Trophoblast cell (in vitro differentiated cells and primary cell): Measurements from ENCODE around the gene ABR.

ENCODE experiments used
- DNase-seq, 2 donors: peaks; one replicate each; pipeline ENCODE4 v3.0.0-alpha.2; 2016
- H2AFZ ChIP-seq: 2 replicates; pipeline ENCODE4 v1.6.1; 2013; ENCODE audit warnings: low read length, moderate library complexity, mild to moderate bottlenecking; ENCODE audit not compliant: insufficient read depth, poor library complexity
- H2AK5ac ChIP-seq: 2 replicates; pipeline ENCODE4 v1.6.1; 2013; ENCODE audit warnings: mild to moderate bottlenecking, low read length
- H2BK120ac ChIP-seq: 2 replicates; pipeline ENCODE4 v1.6.1; 2013; ENCODE audit warnings: low read length, mild to moderate bottlenecking, moderate library complexity; ENCODE audit not compliant: insufficient read depth, poor library complexity
- H2BK12ac ChIP-seq: 2 replicates; pipeline ENCODE4 v1.6.1; 2013; ENCODE audit warnings: mild to moderate bottlenecking, low read length, moderate library complexity
- H2BK5ac ChIP-seq: 2 replicates; pipeline ENCODE4 v1.6.1; 2013; ENCODE audit warnings: low read length, low read depth, moderate library complexity, mild to moderate bottlenecking; ENCODE audit not compliant: poor library complexity
- H3K14ac ChIP-seq: 2 replicates; pipeline ENCODE4 v1.6.1; 2013; ENCODE audit warnings: mild to moderate bottlenecking, low read length
- H3K18ac ChIP-seq: 2 replicates; pipeline ENCODE4 v1.6.1; 2013; ENCODE audit warnings: mild to moderate bottlenecking, low read length
- H3K23ac ChIP-seq: 2 replicates; pipeline ENCODE4 v1.6.1; 2013; ENCODE audit warnings: low read length
- H3K27ac ChIP-seq: 2 replicates; pipeline ENCODE4 v1.5.1; 2013; ENCODE audit warnings: low read depth, mild to moderate bottlenecking, inconsistent platforms, low read length, moderate library complexity
- H3K27me3 ChIP-seq: 2 replicates; pipeline ENCODE4 v1.6.1; 2013; ENCODE audit warnings: inconsistent platforms, mild to moderate bottlenecking, low read length, moderate library complexity; ENCODE audit not compliant: insufficient read depth
- H3K36me3 ChIP-seq, 2 experiments: 1 replicate in 1 of 2; 2 replicates in 1 of 2; pipeline ENCODE4 v1.6.1; 2013; ENCODE audit warnings: low read length in 2 of 2, mild to moderate bottlenecking in 2 of 2, moderate library complexity in 1 of 2; ENCODE audit not compliant: insufficient read depth in 2 of 2, control insufficient read depth in 1 of 2
- H3K4ac ChIP-seq: 2 replicates; pipeline ENCODE4 v1.6.1; 2013; ENCODE audit warnings: low read depth, mild to moderate bottlenecking, low read length, moderate library complexity
- H3K4me1 ChIP-seq, 2 experiments: 1 replicate in 1 of 2; 2 replicates in 1 of 2; pipeline ENCODE4 v1.6.1; 2013; ENCODE audit warnings: low read length in 2 of 2, mild to moderate bottlenecking in 2 of 2, moderate library complexity in 1 of 2; ENCODE audit not compliant: insufficient read depth in 2 of 2, control insufficient read depth in 1 of 2
- H3K4me2 ChIP-seq: 2 replicates; pipeline ENCODE4 v1.6.1; 2013; ENCODE audit warnings: inconsistent platforms, mild to moderate bottlenecking, low read length, moderate library complexity
- H3K4me3 ChIP-seq: 2 replicates; pipeline ENCODE4 v1.5.1; 2013; ENCODE audit warnings: mild to moderate bottlenecking, low read depth, low read length, inconsistent platforms
- H3K79me1 ChIP-seq: one replicate; pipeline ENCODE4 v1.6.1; 2013; ENCODE audit warnings: low read length
- H3K79me2 ChIP-seq: 2 replicates; pipeline ENCODE4 v1.6.1; 2013; ENCODE audit warnings: low read length, mild to moderate bottlenecking; ENCODE audit not compliant: control insufficient read depth, insufficient read depth, poor library complexity
- H3K9ac ChIP-seq: 2 replicates; pipeline ENCODE4 v1.6.1; 2013; ENCODE audit warnings: mild to moderate bottlenecking, low read length
- H3K9me3 ChIP-seq: 2 replicates; pipeline ENCODE4 v1.6.1; 2013; ENCODE audit warnings: low read depth, mild to moderate bottlenecking, control low read depth, inconsistent platforms, low read length; ENCODE audit not compliant: insufficient read depth
- H4K12ac ChIP-seq: 2 replicates; pipeline ENCODE4 v1.6.1; 2013; ENCODE audit warnings: low read depth, mild to moderate bottlenecking, low read length, moderate library complexity
- H4K8ac ChIP-seq: 2 replicates; pipeline ENCODE4 v1.6.1; 2013; ENCODE audit warnings: low read depth, mild to moderate bottlenecking, low read length, moderate library complexity
- H4K91ac ChIP-seq: one replicate; pipeline ENCODE4 v1.6.1; 2013; ENCODE audit warnings: low read depth, mild to moderate bottlenecking, low read length, moderate library complexity
- WGBS: extraction: QIAGEN DNeasy Blood & Tissue Kit; methylation state at CpG from one replicate; pipeline ENCODE4 v1.1.7; 2013; ENCODE audit warnings: missing lambda C conversion rate; ENCODE audit not compliant: insufficient read length, insufficient coverage; ENCODE audit errors: extremely low coverage; 5-methylcytosine and 5-hydroxymethylcytosine counted together

Gene ABR

DNA sequence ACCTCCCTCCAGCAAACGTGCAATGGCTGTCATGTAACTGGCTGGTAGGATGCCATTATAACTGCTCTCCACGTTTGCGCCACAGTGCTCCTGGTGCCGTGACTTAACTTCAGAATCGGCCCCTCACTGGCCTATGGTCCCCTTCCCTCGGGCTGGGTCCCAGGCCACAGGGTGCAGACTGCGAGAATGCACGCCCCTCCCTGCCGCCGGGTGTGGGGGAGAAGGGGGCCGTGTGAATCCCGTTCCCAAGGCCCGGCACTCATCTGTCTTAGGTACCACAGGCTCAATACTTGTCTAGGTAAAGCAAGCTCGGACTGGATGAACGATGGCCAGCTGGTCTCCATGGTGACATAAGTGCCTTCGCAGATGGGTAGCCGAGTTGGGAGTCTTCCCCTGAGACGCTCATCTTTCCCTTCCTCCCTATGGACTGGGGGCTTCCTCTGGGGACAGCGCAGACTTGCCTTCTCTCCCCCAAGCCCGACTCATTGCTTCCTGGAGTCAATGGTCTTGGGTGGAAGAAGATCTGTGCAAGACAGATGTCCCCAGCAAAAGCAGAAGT is 145.1 kb downstream of the ABR start:
- Histone ChIP-seq H3K9me3 (no peaks in the 10 kb centered on the region), H4K8ac (no peak overlapping the region), H2BK5ac (no peak overlapping the region), H3K4me1 (no peaks in the 10 kb centered on the region), H4K12ac (no peak overlapping the region), H3K4me2 (no peak overlapping the region), H3K4me3 (no peak overlapping the region), H3K27me3 (peaks cover 12% of the 10 kb centered on the region), H3K79me2 (no peaks in the 10 kb centered on the region), H3K14ac (no peak overlapping the region), H4K91ac (no peak overlapping the region), H3K4ac (no peak overlapping the region), H3K23ac (no peak overlapping the region), H3K18ac (no peak overlapping the region), H3K79me1 (no peaks in the 10 kb centered on the region), H2BK120ac (no peak overlapping the region), H2BK12ac (no peak overlapping the region), H3K9ac (no peak overlapping the region), H3K36me3 (peaks cover 7 to 14% of the 10 kb centered on the region in 2 experiments), H2AK5ac (no peak overlapping the region), H3K27ac (no peak overlapping the region), H2AFZ (no peak overlapping the region)
- no CpG with 5 or more reads among the region's 20 CpGs for WGBS
- DNase-seq: no peak

DNA sequence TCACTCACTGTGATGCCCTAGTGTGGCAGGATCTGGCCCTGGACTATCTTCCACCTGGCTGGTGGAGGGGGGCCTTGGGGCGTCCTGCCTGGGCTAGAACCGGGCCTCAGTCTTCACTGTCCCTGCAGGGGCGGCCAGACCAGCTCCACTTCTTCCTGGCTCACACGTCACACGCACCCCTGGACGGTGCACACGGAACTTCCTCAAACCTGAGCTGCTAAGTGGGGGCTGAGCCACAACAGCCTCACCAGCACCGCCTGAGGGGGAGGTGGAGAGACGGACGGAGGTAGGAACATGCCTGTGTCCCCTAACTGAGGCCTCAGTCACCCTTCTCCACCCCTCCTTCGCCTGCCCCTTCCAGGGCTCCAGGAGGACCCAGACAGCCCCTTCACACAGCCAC is 146.3 kb downstream of the ABR start:
- Histone ChIP-seq H3K9me3 (no peaks in the 10 kb centered on the region), H3K36me3 (peaks cover 7 to 14% of the 10 kb centered on the region in 2 experiments), H3K14ac (no peak overlapping the region), H3K4ac (no peak overlapping the region), H3K4me2 (no peak overlapping the region), H2BK12ac (no peak overlapping the region), H3K79me1 (no peaks in the 10 kb centered on the region), H3K18ac (no peak overlapping the region), H4K12ac (no peak overlapping the region), H3K23ac (no peak overlapping the region), H3K27me3 (peaks cover 12% of the 10 kb centered on the region), H3K27ac (no peak overlapping the region), H3K79me2 (no peaks in the 10 kb centered on the region), H4K91ac (no peak overlapping the region), H4K8ac (no peak overlapping the region), H2BK120ac (no peak overlapping the region), H2AFZ (no peak overlapping the region), H3K4me1 (no peaks in the 10 kb centered on the region), H3K4me3 (no peak overlapping the region), H3K9ac (no peak overlapping the region), H2AK5ac (no peak overlapping the region), H2BK5ac (no peak overlapping the region)
- DNase-seq: no peak
- no CpG with 5 or more reads among the region's 11 CpGs for WGBS

DNA sequence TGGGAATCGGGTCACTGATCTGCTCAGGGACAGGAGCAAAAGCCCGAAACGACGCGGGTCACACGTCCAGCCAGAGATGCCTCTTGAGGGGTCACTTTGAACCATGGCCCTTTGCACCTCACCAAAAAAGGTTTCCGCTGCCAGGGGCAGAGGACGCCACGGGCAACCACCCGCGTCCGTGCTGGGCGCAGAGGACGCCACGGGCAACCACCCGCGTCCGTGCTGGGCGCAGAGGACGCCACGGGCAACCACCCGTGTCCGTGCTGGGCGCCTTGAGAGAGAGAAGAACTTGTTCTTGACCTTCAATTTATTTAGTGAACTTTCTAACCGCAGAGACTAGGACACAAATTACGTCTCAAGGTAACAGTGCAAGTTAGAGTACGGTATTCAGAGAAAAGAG is 147.4 kb downstream of the ABR start:
- Histone ChIP-seq H2BK12ac (no peak overlapping the region), H3K4me2 (no peak overlapping the region), H4K12ac (no peak overlapping the region), H3K18ac (no peak overlapping the region), H3K4ac (no peak overlapping the region), H3K27me3 (peaks cover 12% of the 10 kb centered on the region), H3K79me2 (no peaks in the 10 kb centered on the region), H3K9me3 (no peaks in the 10 kb centered on the region), H3K4me3 (no peak overlapping the region), H3K27ac (no peak overlapping the region), H2BK5ac (no peak overlapping the region), H3K36me3 (peaks cover 7 to 11% of the 10 kb centered on the region in 2 experiments), H2AFZ (no peak overlapping the region), H2BK120ac (no peak overlapping the region), H3K79me1 (no peaks in the 10 kb centered on the region), H3K9ac (no peak overlapping the region), H3K23ac (no peak overlapping the region), H3K4me1 (no peaks in the 10 kb centered on the region), H4K91ac (no peak overlapping the region), H2AK5ac (no peak overlapping the region), H3K14ac (no peak overlapping the region), H4K8ac (no peak overlapping the region)
- no CpG with 5 or more reads among the region's 27 CpGs for WGBS
- DNase-seq: no peak

DNA sequence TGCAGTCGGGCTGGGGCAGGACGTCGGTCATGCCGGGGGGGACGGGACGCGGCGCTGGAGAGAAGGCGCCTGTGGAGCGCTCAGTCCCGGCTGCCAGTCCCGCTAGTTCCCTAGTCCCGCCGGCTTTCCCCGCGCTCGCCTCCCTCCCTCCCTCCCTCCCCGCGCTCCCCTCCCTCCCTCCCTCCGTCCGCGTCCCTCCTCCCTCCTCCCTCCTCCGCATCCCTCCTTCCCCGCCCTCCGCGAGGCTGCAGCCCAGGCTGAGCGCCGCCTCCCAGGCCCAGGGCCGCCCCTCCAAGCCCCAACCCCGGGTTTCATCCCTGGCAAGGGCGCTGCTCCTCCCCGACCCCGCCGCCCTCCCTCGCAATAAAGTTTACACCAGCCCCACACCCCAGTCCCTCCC is 148.1 kb downstream of the ABR start:
- no CpG with 5 or more reads among the region's 35 CpGs for WGBS
- DNase-seq: no peak

More for the DNA sequence above, 148.1 kb downstream of the ABR start:
- no peak overlapping the region for H2AK5ac ChIP-seq
- no peaks in the 10 kb centered on the region for H3K79me2 ChIP-seq
- no peak overlapping the region for H3K9ac ChIP-seq
- no peak overlapping the region for H2BK5ac ChIP-seq
- no peak overlapping the region for H3K4me3 ChIP-seq
- no peak overlapping the region for H3K27ac ChIP-seq
- H3K9me3 ChIP-seq: no peaks in the 10 kb centered on the region
- no peak overlapping the region for H2BK120ac ChIP-seq
- no peak overlapping the region for H4K91ac ChIP-seq
- H3K36me3 ChIP-seq: peaks cover 7 to 11% of the 10 kb centered on the region in 2 experiments
- no peaks in the 10 kb centered on the region for H3K4me1 ChIP-seq
- peaks cover 12% of the 10 kb centered on the region for H3K27me3 ChIP-seq
- no peak overlapping the region for H2BK12ac ChIP-seq
- no peak overlapping the region for H4K8ac ChIP-seq
- no peak overlapping the region for H3K4ac ChIP-seq
- H3K23ac ChIP-seq: no peak overlapping the region
- H2AFZ ChIP-seq: no peak overlapping the region
- no peak overlapping the region for H3K18ac ChIP-seq
- H3K14ac ChIP-seq: no peak overlapping the region
- H3K4me2 ChIP-seq: peak overlapping the region; percentile 21
- no peak overlapping the region for H4K12ac ChIP-seq
- H3K79me1 ChIP-seq: no peaks in the 10 kb centered on the region
